A549 (cell line): ENCODE measurements around the gene ZNF775. TPM values are rescaled to one million over a fixed set of nuclear protein-coding genes. Genes with fewer than 3 reads are reported as not detected.

Experiments
- ATAC-seq, 2 experiments: fragments of 200-7000 bp in 1 of 2; fragments of >200 bp in 1 of 2; cut with Nextera tagmentation in 1 of 2; cut with Tn5 transposase in 1 of 2; 3 replicates each; pipeline versions ENCODE4 v1.8.0 to v1.9.1; 2018 to 2020; ENCODE audit warnings: mild to moderate bottlenecking in 1 of 2, moderate library complexity in 1 of 2
- CTCF ChIA-PET: fragments of 300-600 bp; sonication (Branson Sonifier 250); formaldehyde crosslinking; extraction: SDS; loops from one replicate; lab custom pipeline; 2021; ENCODE audit warnings: antibody characterized with exemption, inconsistent platforms; lab: Yijun Ruan, JAX
- POLR2A ChIA-PET: fragments of 350-600 bp; formaldehyde crosslinking; extraction: SDS; loops from one replicate; lab custom pipeline; 2021; ENCODE audit warnings: antibody characterized with exemption, inconsistent platforms; lab: Yijun Ruan, JAX
- DNase-seq, 2 experiments: peaks; one replicate each; pipeline versions ENCODE4 v3.0.0 to v3.0.0-alpha.2; 2011 to 2016; ENCODE audit warnings: low read depth in 1 of 2, low spot score in 1 of 2
- FAIRE-seq: peaks from 2 replicates; lab custom pipeline; 2011; peaks lifted over from hg19 to GRCh38; lab: Jason Lieb, UNC
- H3K27ac ChIP-seq, 2 experiments: fragments of >200 bp; sonication (Bioruptor Twin); formaldehyde crosslinking; 3 replicates each; pipeline ENCODE4 v1.5.1; 2016 to 2017
- H3K4me1 ChIP-seq: fragments of >200 bp; sonication (Bioruptor Twin); formaldehyde crosslinking; 3 replicates; pipeline ENCODE4 v1.6.1; 2016
- H3K4me2 ChIP-seq: fragments of >200 bp; sonication (Bioruptor Twin); formaldehyde crosslinking; 3 replicates; pipeline ENCODE4 v1.6.1; 2016
- H3K4me3 ChIP-seq: fragments of >200 bp; sonication (Bioruptor Twin); formaldehyde crosslinking; 3 replicates; pipeline ENCODE4 v1.5.1; 2016
- H3K9me3 ChIP-seq: fragments of >200 bp; sonication (Bioruptor Twin); formaldehyde crosslinking; 3 replicates; pipeline ENCODE4 v1.6.1; 2016
- BHLHE40 ChIP-seq: IDR thresholded peaks from 2 replicates; pipeline ENCODE4 v1.6.1; 2012; ENCODE audit warnings: low read depth, low read length, inconsistent platforms
- CBX2 ChIP-seq: fragments of 200-600 bp; sonication (generic); IDR thresholded peaks from 2 replicates; pipeline ENCODE4 v1.6.1; 2016; ENCODE audit warnings: low read depth, mild to moderate bottlenecking, borderline replicate concordance
- CHD2 ChIP-seq: fragments of 150-350 bp; IDR thresholded peaks from 2 replicates; pipeline ENCODE4 v1.6.1; 2014; ENCODE audit warnings: low read length; ENCODE audit not compliant: partially characterized antibody
- ESRRA ChIP-seq: fragments of 150-350 bp; IDR thresholded peaks from 2 replicates; pipeline ENCODE4 v1.6.1; 2014; ENCODE audit warnings: mild to moderate bottlenecking, low read length, borderline replicate concordance
- HDAC2 ChIP-seq: fragments of 200-600 bp; sonication (generic); IDR thresholded peaks from 2 replicates; pipeline ENCODE4 v1.6.1; 2016
- HOXA7 ChIP-seq: fragments of 250-450 bp; sonication (Bioruptor Pico); IDR thresholded peaks from 2 replicates; pipeline ENCODE4 v1.5.0; 2020; ENCODE audit warnings: mild to moderate bottlenecking, moderate library complexity
- JUNB ChIP-seq: fragments of >200 bp; sonication (Bioruptor Twin); formaldehyde crosslinking; IDR thresholded peaks from 2 replicates; pipeline ENCODE4 v1.6.1; 2016
- MYC ChIP-seq: IDR thresholded peaks from 2 replicates; pipeline ENCODE4 v1.6.1; 2012; ENCODE audit warnings: mild to moderate bottlenecking, inconsistent platforms, low read length, improper control_type of control experiment, borderline replicate concordance
- NFE2L2 ChIP-seq: fragments of 150-350 bp; conservative IDR thresholded peaks from 2 replicates; pipeline ENCODE4 v1.6.1; 2014; ENCODE audit warnings: low read length
- NR3C1 ChIP-seq: fragments of >200 bp; sonication (Bioruptor Twin); formaldehyde crosslinking; IDR thresholded peaks from 3 replicates; pipeline ENCODE4 v1.6.1; 2017
- POLR2AphosphoS2 ChIP-seq: conservative IDR thresholded peaks from 2 replicates; pipeline ENCODE4 v1.6.1; 2012; ENCODE audit warnings: low read length, improper control_type of control experiment, inconsistent platforms
- RAD21 ChIP-seq, 2 experiments: fragments of >200 bp in 1 of 2; sonication (Bioruptor Twin) in 1 of 2; formaldehyde crosslinking in 1 of 2; IDR thresholded peaks in 1 of 2; conservative IDR thresholded peaks in 1 of 2; 2 replicates in 1 of 2; 3 replicates in 1 of 2; pipeline ENCODE4 v1.6.1; 2012 to 2018; ENCODE audit warnings: inconsistent platforms in 1 of 2
- RFX5 ChIP-seq: fragments of 450-650 bp; IDR thresholded peaks from 2 replicates; pipeline ENCODE4 v1.7.1; 2014; ENCODE audit warnings: antibody characterized with exemption, mild to moderate bottlenecking, moderate library complexity
- TP53 ChIP-seq: fragments of 250-450 bp; sonication (Bioruptor Pico); IDR thresholded peaks from 2 replicates; pipeline ENCODE4 v1.5.0; 2021; ENCODE audit warnings: mild to moderate bottlenecking, moderate library complexity
- ZFP36 ChIP-seq: fragments of 450-650 bp; IDR thresholded peaks from 2 replicates; pipeline ENCODE4 v1.6.1; 2014; ENCODE audit warnings: borderline replicate concordance; ENCODE audit not compliant: partially characterized antibody
- WGBS: methylation state at CpG from one replicate; pipeline ENCODE4 v1.1.6; 2017; ENCODE audit errors: missing lambda C conversion rate; 5-methylcytosine and 5-hydroxymethylcytosine counted together
- polyA plus RNA-seq, 4 experiments: library from polyadenylated mRNA; depleted of rRNA in 3 of 4; stranded (reverse); fragments of >200 nt; fragmentation: RNase III in 1 of 4; extraction: RNeasy Plus Mini Kit Qiagen cat#74134 plus additional on column Dnase treatment in 1 of 4; gene quantifications; 2 replicates in 3 of 4; 3 replicates in 1 of 4; pipeline ENCODE4 v1.2.3, GENCODE V29; 2011 to 2017
- TF ChIP-seq, protein P1 (sequence below): IDR thresholded peaks from 2 replicates; pipeline ENCODE4 v1.6.1; 2012; ENCODE audit warnings: low read depth, borderline replicate concordance
- TF ChIP-seq, protein P2 (sequence below): fragments of >200 bp; sonication (Bioruptor Twin); formaldehyde crosslinking; IDR thresholded peaks from 2 replicates; pipeline ENCODE4 v1.6.1; 2016
- TF ChIP-seq, protein P3 (sequence below): fragments of >200 bp; sonication (Bioruptor Twin); formaldehyde crosslinking; IDR thresholded peaks from 3 replicates; pipeline ENCODE4 v1.5.1; 2016
- TF ChIP-seq, protein P4 (sequence below): fragments of 150-350 bp; IDR thresholded peaks from 2 replicates; pipeline ENCODE4 v1.6.1; 2014; ENCODE audit warnings: low read depth, mild to moderate bottlenecking, low read length
- TF ChIP-seq, protein P5 (sequence below): fragments of 450-650 bp; IDR thresholded peaks from 2 replicates; pipeline ENCODE4 v1.6.1; 2014; ENCODE audit warnings: antibody characterized with exemption

Gene ZNF775
- polyA plus RNA-seq, 2 of the 4 experiments (the other 2 are of a cell fraction): 1.7 to 5.4 TPM

DNA sequence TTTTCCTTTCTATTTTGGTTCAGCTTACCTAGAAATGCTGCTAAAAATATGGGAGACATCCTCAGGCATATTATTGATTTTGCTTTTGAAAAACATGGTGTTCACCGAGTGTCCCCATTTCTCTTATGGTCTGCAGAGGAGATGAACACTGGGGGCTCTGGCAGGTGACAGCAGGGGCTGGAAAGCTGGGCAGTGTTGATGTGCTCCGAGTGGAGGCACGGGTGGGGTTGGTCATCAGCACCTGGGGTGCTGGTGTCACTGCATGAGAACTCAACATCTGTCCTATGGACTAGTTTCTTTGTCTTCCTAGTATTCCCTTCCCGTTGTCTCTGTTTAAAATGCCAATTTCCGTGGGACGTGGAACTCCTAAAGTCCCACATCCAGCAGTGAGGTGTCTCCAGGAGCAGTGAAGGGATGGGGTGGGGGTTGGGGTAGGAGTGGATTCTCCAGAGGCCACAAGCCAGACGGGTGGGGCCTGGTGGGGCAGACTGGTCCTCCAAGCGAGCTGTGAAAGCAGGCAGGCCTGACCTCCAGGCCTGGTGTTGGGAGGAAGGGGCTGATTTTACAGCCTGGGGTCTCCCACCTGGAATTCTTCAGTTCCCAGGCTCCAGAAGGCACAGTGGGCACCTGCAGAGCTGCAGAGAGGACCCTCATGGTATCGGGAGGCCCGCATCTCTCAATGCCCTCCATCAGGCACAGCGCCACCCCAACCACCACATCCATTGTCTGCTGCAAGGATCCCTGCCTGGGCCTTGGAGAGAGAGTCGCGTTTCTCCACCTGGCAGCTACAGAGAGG, 24.4 kb downstream of the ZNF775 start:
- peaks cover 50% of the 10 kb centered on the region for H3K4me1 ChIP-seq
- ATAC-seq (no peak), DNase-seq (no peak), FAIRE-seq (no peak)
- CTCF ChIA-PET: interaction anchor here (1.0 to 1.9 kb wide), 5 partner anchors 10 to 26 kb away, joined by 4 to 6 read pairs (median 5); no protein-coding TSS in a partner anchor
- no peaks in the 10 kb centered on the region for H3K9me3 ChIP-seq
- 89% methylated on average over 11 of the region's 13 CpGs for whole genome bisulfite sequencing
- H3K4me2 ChIP-seq: peak overlapping the region; percentile 94
- H3K27ac ChIP-seq: peak overlapping the region in 1 of 2 experiments; percentile 97; a peak in 3 of 6 replicates
- H3K4me3 ChIP-seq: no peak overlapping the region
- POLR2A ChIA-PET: interaction anchor here (1.3 to 2.7 kb wide), 2 partner anchors 25 to 34 kb away, joined by 4 to 20 read pairs; partner anchors contain the start of gene REPIN1
- TF ChIP-seq, protein P1, sequence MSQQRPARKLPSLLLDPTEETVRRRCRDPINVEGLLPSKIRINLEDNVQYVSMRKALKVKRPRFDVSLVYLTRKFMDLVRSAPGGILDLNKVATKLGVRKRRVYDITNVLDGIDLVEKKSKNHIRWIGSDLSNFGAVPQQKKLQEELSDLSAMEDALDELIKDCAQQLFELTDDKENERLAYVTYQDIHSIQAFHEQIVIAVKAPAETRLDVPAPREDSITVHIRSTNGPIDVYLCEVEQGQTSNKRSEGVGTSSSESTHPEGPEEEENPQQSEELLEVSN: no peak
- TF ChIP-seq ESRRA: no peak
- TF ChIP-seq, protein P2, sequence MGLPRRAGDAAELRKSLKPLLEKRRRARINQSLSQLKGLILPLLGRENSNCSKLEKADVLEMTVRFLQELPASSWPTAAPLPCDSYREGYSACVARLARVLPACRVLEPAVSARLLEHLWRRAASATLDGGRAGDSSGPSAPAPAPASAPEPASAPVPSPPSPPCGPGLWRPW: no peak
- TF ChIP-seq NFE2L2: no peak
- TF ChIP-seq RAD21 (conservative IDR thresholded peaks at IDR 0.05 in 1 of 2, IDR thresholded peaks at IDR 0.05 in 1 of 2): no peak
- no peak for TF ChIP-seq BHLHE40
- TF ChIP-seq HOXA7 (CRISPR knock-in tag): no peak
- no peak for TF ChIP-seq HDAC2
- TF ChIP-seq POLR2AphosphoS2: no peak
- no peak for TF ChIP-seq NR3C1
- no peak for TF ChIP-seq RFX5
- no peak for TF ChIP-seq TP53 (CRISPR knock-in tag)
- TF ChIP-seq, protein P3, sequence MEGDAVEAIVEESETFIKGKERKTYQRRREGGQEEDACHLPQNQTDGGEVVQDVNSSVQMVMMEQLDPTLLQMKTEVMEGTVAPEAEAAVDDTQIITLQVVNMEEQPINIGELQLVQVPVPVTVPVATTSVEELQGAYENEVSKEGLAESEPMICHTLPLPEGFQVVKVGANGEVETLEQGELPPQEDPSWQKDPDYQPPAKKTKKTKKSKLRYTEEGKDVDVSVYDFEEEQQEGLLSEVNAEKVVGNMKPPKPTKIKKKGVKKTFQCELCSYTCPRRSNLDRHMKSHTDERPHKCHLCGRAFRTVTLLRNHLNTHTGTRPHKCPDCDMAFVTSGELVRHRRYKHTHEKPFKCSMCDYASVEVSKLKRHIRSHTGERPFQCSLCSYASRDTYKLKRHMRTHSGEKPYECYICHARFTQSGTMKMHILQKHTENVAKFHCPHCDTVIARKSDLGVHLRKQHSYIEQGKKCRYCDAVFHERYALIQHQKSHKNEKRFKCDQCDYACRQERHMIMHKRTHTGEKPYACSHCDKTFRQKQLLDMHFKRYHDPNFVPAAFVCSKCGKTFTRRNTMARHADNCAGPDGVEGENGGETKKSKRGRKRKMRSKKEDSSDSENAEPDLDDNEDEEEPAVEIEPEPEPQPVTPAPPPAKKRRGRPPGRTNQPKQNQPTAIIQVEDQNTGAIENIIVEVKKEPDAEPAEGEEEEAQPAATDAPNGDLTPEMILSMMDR: no peak
- TF ChIP-seq, protein P4, sequence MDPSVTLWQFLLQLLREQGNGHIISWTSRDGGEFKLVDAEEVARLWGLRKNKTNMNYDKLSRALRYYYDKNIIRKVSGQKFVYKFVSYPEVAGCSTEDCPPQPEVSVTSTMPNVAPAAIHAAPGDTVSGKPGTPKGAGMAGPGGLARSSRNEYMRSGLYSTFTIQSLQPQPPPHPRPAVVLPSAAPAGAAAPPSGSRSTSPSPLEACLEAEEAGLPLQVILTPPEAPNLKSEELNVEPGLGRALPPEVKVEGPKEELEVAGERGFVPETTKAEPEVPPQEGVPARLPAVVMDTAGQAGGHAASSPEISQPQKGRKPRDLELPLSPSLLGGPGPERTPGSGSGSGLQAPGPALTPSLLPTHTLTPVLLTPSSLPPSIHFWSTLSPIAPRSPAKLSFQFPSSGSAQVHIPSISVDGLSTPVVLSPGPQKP: no peak
- no peak for TF ChIP-seq JUNB
- TF ChIP-seq, protein P5, sequence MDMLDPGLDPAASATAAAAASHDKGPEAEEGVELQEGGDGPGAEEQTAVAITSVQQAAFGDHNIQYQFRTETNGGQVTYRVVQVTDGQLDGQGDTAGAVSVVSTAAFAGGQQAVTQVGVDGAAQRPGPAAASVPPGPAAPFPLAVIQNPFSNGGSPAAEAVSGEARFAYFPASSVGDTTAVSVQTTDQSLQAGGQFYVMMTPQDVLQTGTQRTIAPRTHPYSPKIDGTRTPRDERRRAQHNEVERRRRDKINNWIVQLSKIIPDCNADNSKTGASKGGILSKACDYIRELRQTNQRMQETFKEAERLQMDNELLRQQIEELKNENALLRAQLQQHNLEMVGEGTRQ: no peak
- TF ChIP-seq ZFP36: no peak
- no peak for TF ChIP-seq MYC
- TF ChIP-seq CBX2: no peak
- no peak for TF ChIP-seq CHD2
